ENCODE results near the gene RUBCNL. TPM values are rescaled to one million over a fixed set of nuclear protein-coding genes. Genes with fewer than 3 reads are reported as not detected.

RUBCNL gene
- total RNA-seq, 1 experiment from 2014 or later, result not detected

- Histone ChIP-seq H3K9ac (ENCODE audit: low read length) (no peak overlapping the region), H3K36me3 (ENCODE audit: low read depth, low read length) (no peaks in the 10 kb centered on the region), H3K4me1 (ENCODE audit: insufficient read depth, low read length) (no peaks in the 10 kb centered on the region), H3F3A (ENCODE audit: low read length, unreplicated experiment) (no peaks in the 10 kb centered on the region), H3K27ac (ENCODE audit: low read length) (no peak overlapping the region), H2AFZ (ENCODE audit: low read length) (no peak overlapping the region), H4K20me1 (ENCODE audit: low read length) (no peaks in the 10 kb centered on the region), H3K27me3 (ENCODE audit: low read length) (0 out of 2 replicates have a peak, but pooled peaks cover 2% of the 10 kb centered on the region), H3K9me3 (ENCODE audit: low read length) (no peaks in the 10 kb centered on the region), H3K9me2 (replicated peaks; ENCODE audit: low read length) (no peaks in the 10 kb centered on the region), H3K79me2 (ENCODE audit: low read length) (no peaks in the 10 kb centered on the region), H3K4me3 (ENCODE audit: low read length) (no peak overlapping the region), H3K4me2 (ENCODE audit: low read length) (no peak overlapping the region)
- DNase-seq (no peak), ATAC-seq (no peak)
- intact Hi-C loops (cut with micrococcal nuclease), result no loop called here
- TF ChIP-seq EZH2 (IDR thresholded peaks at IDR 0.05; ENCODE audit: low read length, unreplicated experiment), result no peak
- no peak for TF ChIP-seq EZH2phosphoT487 (IDR thresholded peaks at IDR 0.05; ENCODE audit: borderline replicate concordance, low read length)
- TF ChIP-seq CTCF (conservative IDR thresholded peaks at IDR 0.05; ENCODE audit: low read depth, low read length), result no peak
- ChIA-PET POLR2A (ENCODE audit: unreplicated experiment) (no interaction called here), CTCF (no interaction called here)
- BruUV-seq (replicated peaks), result no TSS peak
Observed at GRCh38 chr13:46314587-46314986, 72.5 kb downstream of the RUBCNL start.

GRCh38 chr13:46313432-46314257 lies 73.4 kb downstream of the RUBCNL start:
- H3K79me2 ChIP-seq (ENCODE audit: low read length), result no peaks in the 10 kb centered on the region
- TF ChIP-seq EZH2 (IDR thresholded peaks at IDR 0.05; ENCODE audit: low read length, unreplicated experiment), result no peak
- no peak for TF ChIP-seq EZH2phosphoT487 (IDR thresholded peaks at IDR 0.05; ENCODE audit: borderline replicate concordance, low read length)
- TF ChIP-seq CTCF (conservative IDR thresholded peaks at IDR 0.05; ENCODE audit: low read depth, low read length), result no peak
- no peak overlapping the region for H3K9ac ChIP-seq (ENCODE audit: low read length)
- no peak overlapping the region for H3K27ac ChIP-seq (ENCODE audit: low read length)
- intact Hi-C loops (cut with micrococcal nuclease), result no loop called here
- no peak for DNase-seq
- H3K4me3 ChIP-seq (ENCODE audit: low read length), result no peak overlapping the region
- 0 out of 2 replicates have a peak, but pooled peaks cover 2% of the 10 kb centered on the region for H3K27me3 ChIP-seq (ENCODE audit: low read length)
- H3K9me3 ChIP-seq (ENCODE audit: low read length), result no peaks in the 10 kb centered on the region
- H3K4me1 ChIP-seq (ENCODE audit: insufficient read depth, low read length), result no peaks in the 10 kb centered on the region
- H3F3A ChIP-seq (ENCODE audit: low read length, unreplicated experiment), result no peaks in the 10 kb centered on the region
- BruUV-seq (replicated peaks), result no TSS peak
- H2AFZ ChIP-seq (ENCODE audit: low read length), result no peak overlapping the region
- H3K4me2 ChIP-seq (ENCODE audit: low read length), result no peak overlapping the region
- H4K20me1 ChIP-seq (ENCODE audit: low read length), result no peaks in the 10 kb centered on the region
- H3K36me3 ChIP-seq (ENCODE audit: low read depth, low read length), result no peaks in the 10 kb centered on the region
- CTCF ChIA-PET, result no interaction called here
- no peaks in the 10 kb centered on the region for H3K9me2 ChIP-seq (replicated peaks; ENCODE audit: low read length)
- POLR2A ChIA-PET (ENCODE audit: unreplicated experiment), result no interaction called here
- no peak for ATAC-seq

- Histone ChIP-seq H3F3A (ENCODE audit: low read length, unreplicated experiment) (no peaks in the 10 kb centered on the region), H3K36me3 (ENCODE audit: low read depth, low read length) (no peaks in the 10 kb centered on the region), H3K9me2 (replicated peaks; ENCODE audit: low read length) (no peaks in the 10 kb centered on the region), H3K4me2 (ENCODE audit: low read length) (no peak overlapping the region), H4K20me1 (ENCODE audit: low read length) (no peaks in the 10 kb centered on the region), H3K4me1 (ENCODE audit: insufficient read depth, low read length) (no peaks in the 10 kb centered on the region), H2AFZ (ENCODE audit: low read length) (no peak overlapping the region), H3K4me3 (ENCODE audit: low read length) (no peak overlapping the region), H3K79me2 (ENCODE audit: low read length) (no peaks in the 10 kb centered on the region), H3K9me3 (ENCODE audit: low read length) (no peaks in the 10 kb centered on the region), H3K27ac (ENCODE audit: low read length) (no peak overlapping the region), H3K9ac (ENCODE audit: low read length) (no peak overlapping the region), H3K27me3 (ENCODE audit: low read length) (0 out of 2 replicates have a peak, but pooled peaks cover 2% of the 10 kb centered on the region)
- intact Hi-C loops (cut with micrococcal nuclease), result no loop called here
- POLR2A ChIA-PET (ENCODE audit: unreplicated experiment), result no interaction called here
- CTCF ChIA-PET, result no interaction called here
- TF ChIP-seq EZH2phosphoT487 (IDR thresholded peaks at IDR 0.05; ENCODE audit: borderline replicate concordance, low read length) (no peak), CTCF (conservative IDR thresholded peaks at IDR 0.05; ENCODE audit: low read depth, low read length) (no peak), EZH2 (IDR thresholded peaks at IDR 0.05; ENCODE audit: low read length, unreplicated experiment) (no peak)
- DNase-seq, result no peak
- no peak for ATAC-seq
- no TSS peak for BruUV-seq (replicated peaks)
Observed at GRCh38 chr13:46313024-46313423, 74.0 kb downstream of the RUBCNL start.

All from PC-3 (cell line).